ENCODE measurements around the gene ZNF44. TPM values are rescaled to one million over a fixed set of nuclear protein-coding genes. Genes with fewer than 3 reads are reported as not detected.

The ZNF44 gene
- 0.46 to 0.93 TPM (median 0.81 TPM) in 5 replicates for total RNA-seq (2022; extraction: Qiagen RNA extraction)

DNA sequence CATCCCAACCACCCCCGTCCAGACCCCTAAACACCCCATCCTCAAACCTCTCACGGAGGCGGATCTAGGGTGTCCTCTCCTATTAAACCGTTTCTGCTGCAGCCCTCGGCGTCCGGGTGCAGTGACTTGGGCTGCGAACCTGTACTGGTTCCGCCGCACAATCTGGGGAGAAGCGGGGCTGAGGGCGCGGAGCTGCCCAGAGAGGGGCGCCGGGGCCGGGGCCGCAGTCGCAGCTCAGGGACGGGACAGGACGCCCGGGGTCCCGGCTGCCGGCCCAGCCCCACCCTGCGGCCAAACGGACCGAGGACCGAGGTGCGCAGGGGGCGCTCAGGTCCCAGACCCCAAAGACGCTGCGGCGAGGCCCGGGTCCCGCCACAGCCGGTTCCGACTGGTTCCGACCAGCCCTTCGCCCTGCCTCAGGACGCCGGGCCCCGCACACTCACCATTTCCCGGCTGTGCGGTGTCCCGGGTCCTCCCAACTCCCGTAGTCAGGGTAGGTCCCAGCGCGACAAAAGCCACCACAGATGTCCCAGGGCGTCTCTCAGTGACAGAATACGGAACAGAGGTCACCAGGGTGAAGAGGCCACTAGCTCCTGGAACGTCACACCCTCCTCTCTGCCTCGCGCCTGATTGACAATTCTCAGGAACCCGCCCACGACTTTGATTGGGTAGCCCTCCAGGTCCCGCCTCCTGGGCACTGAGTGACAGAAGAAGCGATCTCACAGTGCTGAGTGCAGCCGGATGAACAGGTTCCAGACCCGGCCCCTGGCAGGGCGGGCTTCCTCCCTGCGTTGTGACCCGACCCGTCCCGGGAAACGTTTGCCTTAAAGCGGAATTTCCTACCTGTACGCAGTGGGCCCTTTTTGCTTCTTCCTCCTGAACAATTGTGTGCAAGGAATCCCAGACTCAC lies at the start of gene ZNF44:
ZNF44 (minus strand) TSS at position 635 of the 910 bp plus-strand sequence; CDS start at position 446, 189 bp downstream.

DNA sequence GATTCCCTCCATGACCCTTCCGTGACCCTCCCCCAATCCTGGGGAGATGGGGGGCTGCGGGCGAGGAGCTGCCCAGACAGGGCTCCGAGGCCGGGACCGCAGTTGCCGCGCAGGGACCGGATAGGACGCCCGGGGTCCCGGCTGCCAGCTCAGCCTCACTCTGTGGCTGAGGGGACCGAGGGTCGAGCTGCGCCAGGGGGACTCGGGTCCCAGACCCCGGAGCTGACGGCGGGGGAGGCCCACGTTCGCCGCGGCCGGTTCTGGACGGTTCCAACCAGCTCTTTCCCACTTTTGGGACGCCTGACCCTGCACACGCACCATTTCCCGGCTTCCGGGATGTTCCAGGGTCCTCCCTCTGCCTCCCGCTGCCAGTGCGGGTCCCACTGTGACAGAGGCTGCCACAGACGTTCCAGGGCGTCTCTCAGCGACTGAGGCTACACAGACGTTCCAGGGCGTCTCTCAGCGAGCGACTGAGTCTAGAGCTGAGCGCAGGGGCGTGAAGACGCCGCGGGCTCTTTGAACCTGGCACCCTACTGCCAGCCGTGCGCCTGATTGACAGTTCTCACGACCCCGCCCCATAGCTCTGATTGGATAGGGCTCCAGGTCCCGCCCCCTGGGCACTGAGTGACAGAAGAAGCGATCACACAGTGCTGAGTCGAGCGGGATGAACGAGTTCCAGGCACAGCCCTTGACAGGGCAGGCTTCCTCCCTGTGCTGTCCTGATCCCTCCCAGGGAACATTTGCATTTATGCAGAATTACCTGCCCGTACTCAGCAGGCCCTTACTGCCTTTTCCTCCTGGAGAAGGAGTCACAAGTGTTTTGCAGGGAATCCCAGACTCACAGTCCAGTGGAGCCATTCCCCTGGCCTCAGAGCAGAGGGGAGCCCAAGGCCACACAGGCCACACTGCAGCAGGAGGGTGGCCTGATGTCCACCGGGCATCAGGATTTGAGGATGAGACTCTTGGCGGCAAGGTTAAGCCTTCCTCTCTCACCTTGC lies 38.8 kb upstream of the ZNF44 start, which contains the start of gene ZNF563:
ZNF563 (minus strand) TSS at position 472 of the 998 bp plus-strand sequence; CDS start at position 321, 151 bp downstream.

Other genes with a start within 250 kb of the ZNF44 start
- not detected in 5 replicates for gene ZNF878, start 241.9 kb downstream of the ZNF44 start, total RNA-seq (2022; extraction: Qiagen RNA extraction)
- not detected in 5 replicates for gene ZNF844, start 230.2 kb downstream of the ZNF44 start, total RNA-seq (2022; extraction: Qiagen RNA extraction)
- not detected in 5 replicates for gene ZNF20, start 154.5 kb downstream of the ZNF44 start, total RNA-seq (2022; extraction: Qiagen RNA extraction)
- gene ZNF625, start 138.1 kb downstream of the ZNF44 start, total RNA-seq (2022; extraction: Qiagen RNA extraction): not detected in 5 replicates
- gene ZNF136, start 131.8 kb downstream of the ZNF44 start, total RNA-seq (2022; extraction: Qiagen RNA extraction): 0.98 to 1.8 TPM (median 1.2 TPM) in 5 replicates
- gene ZNF563, start 38.8 kb upstream of the ZNF44 start, total RNA-seq (2022; extraction: Qiagen RNA extraction): not detected in 5 replicates
- gene ZNF442, start 70.8 kb upstream of the ZNF44 start, total RNA-seq (2022; extraction: Qiagen RNA extraction): not detected in 5 replicates
- 0.83 to 1.8 TPM (median 1.5 TPM) in 5 replicates for gene ZNF799, start 106.4 kb upstream of the ZNF44 start, total RNA-seq (2022; extraction: Qiagen RNA extraction)
- gene ZNF443, start 146.1 kb upstream of the ZNF44 start, total RNA-seq (2022; extraction: Qiagen RNA extraction): 0.72 to 1.5 TPM (median 0.88 TPM) in 5 replicates
- gene ZNF709, start 189.9 kb upstream of the ZNF44 start, total RNA-seq (2022; extraction: Qiagen RNA extraction): not detected in 5 replicates

Measured in A549 treated with Mapracorat at 1 μM for 4 hours (cell line).